GM18861 (cell line): ENCODE data around the gene GPR55.

ENCODE experiments used
- ATAC-seq: cut with Tn5 transposase; IDR thresholded peaks from one replicate; pipeline ENCODE4 v1.9.1; 2021; ENCODE audit not compliant: unreplicated experiment

GPR55 gene

GRCh38 chr2:230902180-230902899 lies 22.7 kb downstream of the GPR55 start:
- no peak for ATAC-seq

GRCh38 chr2:230901006-230901405 lies 24.0 kb downstream of the GPR55 start:
- no peak for ATAC-seq

- no peak for ATAC-seq
Measured at GRCh38 chr2:230900336-230900995, 24.6 kb downstream of the GPR55 start.

GRCh38 chr2:230899786-230900185 lies 25.3 kb downstream of the GPR55 start:
- no peak for ATAC-seq

- ATAC-seq, result no peak
Measured at GRCh38 chr2:230899287-230899686, 25.8 kb downstream of the GPR55 start.

- ATAC-seq, result no peak
Measured at GRCh38 chr2:230898713-230899091, 26.3 kb downstream of the GPR55 start.

- no peak for ATAC-seq
Measured at GRCh38 chr2:230898016-230898712, 26.9 kb downstream of the GPR55 start.

GRCh38 chr2:230896346-230897115 lies 28.5 kb downstream of the GPR55 start:
- ATAC-seq, result no peak

GRCh38 chr2:230895536-230896345 lies 29.3 kb downstream of the GPR55 start:
- ATAC-seq, result no peak

- no peak for ATAC-seq
Measured at GRCh38 chr2:230893841-230894781, 30.9 kb downstream of the GPR55 start.

GRCh38 chr2:230893338-230893737 lies 31.7 kb downstream of the GPR55 start:
- ATAC-seq, result peak; percentile 37

- ATAC-seq, result no peak
Measured at GRCh38 chr2:230891509-230891908, 33.5 kb downstream of the GPR55 start.

- no peak for ATAC-seq
Measured at GRCh38 chr2:230891064-230891463, 34.0 kb downstream of the GPR55 start.

- no peak for ATAC-seq
Measured at GRCh38 chr2:230890646-230891045, 34.4 kb downstream of the GPR55 start.

GRCh38 chr2:230889911-230890601 lies 35.0 kb downstream of the GPR55 start:
- no peak for ATAC-seq

GRCh38 chr2:230888824-230889400 lies 36.1 kb downstream of the GPR55 start:
- ATAC-seq, result no peak

- ATAC-seq, result no peak
Measured at GRCh38 chr2:230887342-230887741, 37.7 kb downstream of the GPR55 start.

- no peak for ATAC-seq
Measured at GRCh38 chr2:230886671-230887071, 38.4 kb downstream of the GPR55 start.
